SK-N-MC (cell line): ENCODE results near the gene OR6N2.

ENCODE experiments used
- EZH2 ChIP-seq: fragments of 200-600 bp; sonication (generic); IDR thresholded peaks from one replicate; pipeline ENCODE4 v1.6.1; 2017; ENCODE audit warnings: antibody characterized with exemption
- FOXP2 ChIP-seq: optimal IDR thresholded peaks from 2 replicates; pipeline ENCODE3; 2011; ENCODE audit warnings: mild to moderate bottlenecking, moderate library complexity; ENCODE audit not compliant: insufficient read depth; ENCODE audit errors: extremely low read length, control extremely low read depth
- POLR2AphosphoS5 ChIP-seq: IDR thresholded peaks from 2 replicates; pipeline ENCODE4 v1.6.1; 2012; ENCODE audit warnings: mild to moderate bottlenecking, low read depth, low read length, borderline replicate concordance

DNA sequence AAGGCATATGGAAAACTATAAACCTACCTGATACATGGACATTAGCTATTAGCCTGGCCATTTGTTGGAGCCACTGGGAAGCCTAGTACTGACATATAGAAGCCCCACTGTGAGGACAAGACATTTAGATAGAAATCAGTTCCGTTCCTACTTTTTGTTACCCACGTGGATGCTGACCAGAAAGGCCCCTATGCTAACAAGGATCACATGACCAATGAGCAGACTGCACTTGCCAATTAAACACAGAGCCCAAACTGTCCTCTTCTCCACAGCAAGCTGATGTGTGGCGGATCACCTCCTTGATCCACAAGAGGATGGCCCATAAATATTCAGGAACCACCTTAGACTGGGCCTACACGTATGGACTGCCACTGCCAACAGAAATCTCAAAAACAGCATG is 49.3 kb downstream of the OR6N2 start:
- TF ChIP-seq EZH2 (no peak), POLR2AphosphoS5 (no peak), FOXP2 (no peak)
